GM12872 (cell line): Measurements from ENCODE around the gene DPT.

Source experiments
- CTCF ChIP-seq: IDR thresholded peaks from 3 replicates; pipeline ENCODE4 v1.5.1; 2011; ENCODE audit warnings: low read depth, mild to moderate bottlenecking, low read length, moderate library complexity; ENCODE audit not compliant: insufficient read depth

Gene DPT

DNA sequence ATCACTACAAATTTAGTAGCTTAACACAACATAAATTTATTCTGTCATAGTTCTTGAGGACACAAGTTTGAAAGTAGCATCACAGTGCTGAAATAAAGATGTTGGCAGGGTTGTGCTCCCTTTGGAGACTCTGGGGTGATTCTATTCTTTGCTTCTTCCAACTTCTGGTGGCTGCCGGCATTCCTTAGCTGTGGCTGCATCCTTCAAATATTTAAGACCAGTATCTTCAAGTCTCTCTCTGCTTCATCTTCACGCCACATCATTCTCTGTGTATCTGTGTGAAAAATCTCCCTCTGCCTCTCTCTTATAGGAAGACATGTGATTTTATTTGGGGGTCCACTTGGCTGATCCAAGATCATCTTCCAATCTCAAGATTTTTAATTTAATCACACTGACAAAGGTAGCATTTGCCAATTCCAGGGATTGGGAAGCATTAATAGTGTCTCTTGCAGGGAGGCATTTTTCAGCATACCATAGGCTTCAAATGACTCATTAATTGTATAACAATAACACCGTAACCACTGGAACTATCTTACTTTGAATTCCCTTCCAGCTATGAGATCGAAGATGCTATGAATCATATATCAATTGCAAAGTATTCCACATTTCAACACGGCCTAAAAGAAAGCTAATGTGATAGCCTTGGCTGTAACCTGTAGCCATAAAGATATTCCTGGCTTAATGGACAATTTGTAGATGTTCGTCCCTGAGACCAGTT lies 74.6 kb downstream of the DPT start:
- TF ChIP-seq CTCF: no peak

- no peak for TF ChIP-seq CTCF
These were observed 75.4 kb downstream of the DPT start for GRCh38 chr1:168653567-168653966.

DNA sequence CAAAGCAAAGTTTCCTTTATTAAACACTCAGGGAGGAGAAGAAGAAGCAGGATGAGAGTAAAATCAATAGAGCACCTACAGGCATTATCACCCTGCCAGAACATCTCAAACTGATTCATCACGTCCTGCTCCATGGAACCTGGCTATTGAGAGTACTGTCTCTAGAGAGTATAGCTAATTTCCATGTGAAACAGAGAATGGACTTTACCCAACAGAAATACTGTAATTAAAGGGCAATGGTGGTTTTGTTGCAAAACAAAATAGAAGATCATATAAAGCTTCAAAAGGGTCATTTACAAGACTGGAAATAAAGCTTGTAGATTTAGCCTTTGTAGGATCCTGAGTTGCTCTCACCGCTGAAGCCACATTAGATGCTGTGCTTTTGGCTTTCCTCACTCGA lies 83.3 kb downstream of the DPT start:
- TF ChIP-seq CTCF: no peak
